ENCODE results near the gene PTPRR.

PTPRR gene

DNA sequence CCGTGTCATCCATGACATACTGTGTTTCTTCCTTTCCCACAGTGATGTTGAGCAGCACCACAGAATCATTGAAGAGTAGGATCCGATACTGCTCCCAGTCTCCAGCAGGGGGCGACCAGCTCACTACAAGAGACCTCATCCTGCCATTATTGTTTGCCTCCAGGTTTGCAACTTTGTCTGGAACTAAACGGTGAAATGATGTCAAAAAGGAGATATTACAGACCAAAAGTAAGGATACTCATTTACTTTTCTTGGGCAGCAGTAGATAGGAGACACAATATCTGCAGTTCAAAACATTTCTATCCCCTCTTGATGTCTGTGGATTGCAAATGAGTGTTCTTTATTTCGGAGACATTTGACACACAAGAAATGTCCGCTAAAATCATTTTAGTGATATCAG, 330.5 kb downstream of the PTPRR start:
- no peak for DNase-seq

Data from activated gamma-delta T cell (primary cell).